ENCODE data around the gene ATG9A.
A peak's percentile ranks its signal among the peaks of the same experiment; 100 is the strongest.

Gene ATG9A

GRCh38 chr2:219177552-219178376 is 51.7 kb downstream of the ATG9A start, which contains the start of gene RETREG2:
RETREG2 (plus strand) TSS chr2:219178275; CDS start chr2:219178353, 78 bp downstream.
- Histone ChIP-seq H3K9me3 (ENCODE audit: insufficient read depth, low read depth, low read length) (no peaks in the 10 kb centered on the region), H3K27ac (ENCODE audit: low read length) (no peak within 1 kb of the TSS), H3K27me3 (ENCODE audit: insufficient read depth, low read length) (no peaks in the 10 kb centered on the region), H3K4me1 (ENCODE audit: insufficient read depth, low read length) (peaks cover 7% of the 10 kb centered on the region; the same call in 1 of the 2 replicates), H3K36me3 (ENCODE audit: insufficient read depth, low read depth, low read length) (peaks cover 46% of the 10 kb centered on the region), H3K4me3 (ENCODE audit: low read length) (peak within 1 kb of the TSS; percentile 73), H3K9ac (ENCODE audit: low read depth, low read length) (peak within 1 kb of the TSS; percentile 77; the same call in 1 of the 2 replicates)

DNA sequence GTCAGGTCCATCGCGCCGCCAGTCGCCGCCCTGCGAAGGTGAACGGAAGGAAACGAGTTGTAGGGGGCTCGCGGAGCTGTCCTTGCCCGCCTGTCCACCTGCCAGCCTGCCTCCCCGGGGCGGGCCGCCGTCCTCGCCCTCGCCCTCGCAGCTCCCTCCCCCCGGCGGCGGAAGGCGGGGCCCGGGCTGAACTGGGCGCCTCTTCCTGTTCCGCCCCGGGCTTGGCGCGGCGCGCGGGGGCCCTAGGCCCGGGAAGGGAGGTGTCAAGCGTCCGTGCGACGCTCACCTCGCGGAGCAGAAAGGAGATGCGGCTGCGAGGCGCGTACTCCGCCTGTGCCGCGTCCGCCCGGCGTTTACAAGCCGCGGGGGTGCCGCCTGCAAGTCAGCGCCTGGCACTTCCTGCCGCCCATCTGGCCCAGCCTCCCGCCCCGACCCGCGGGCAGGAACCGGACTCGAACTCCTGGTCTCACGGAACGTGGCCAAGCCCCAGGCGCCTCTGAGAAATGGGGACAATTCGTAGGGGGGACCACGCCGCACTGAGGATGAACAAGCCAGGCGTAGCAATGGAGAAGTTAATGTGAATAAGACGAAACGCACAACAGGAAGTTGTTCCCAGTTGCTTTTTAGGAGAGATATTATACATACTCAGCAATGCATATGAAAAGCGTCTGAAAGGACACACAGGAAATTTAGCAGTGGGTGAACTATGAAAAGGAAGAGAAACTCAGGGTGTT is 52.5 kb downstream of the ATG9A start, which contains the start of gene CNPPD1:
TSS of gene CNPPD1 (minus strand) at position 108 of the 734 bp plus-strand sequence. CDS start at position 11, 97 bp downstream.
- H3K36me3 ChIP-seq (ENCODE audit: insufficient read depth, low read depth, low read length) = peaks cover 38% of the 10 kb centered on the region
- H3K4me3 ChIP-seq (ENCODE audit: low read length) = peak within 1 kb of the TSS; percentile 73
- H3K27ac ChIP-seq (ENCODE audit: low read length) = no peak within 1 kb of the TSS
- peak within 1 kb of the TSS; percentile 61; the same call in 1 of the 2 replicates for H3K9ac ChIP-seq (ENCODE audit: low read depth, low read length)
- no peaks in the 10 kb centered on the region for H3K27me3 ChIP-seq (ENCODE audit: insufficient read depth, low read length)
- peaks cover 7% of the 10 kb centered on the region; the same call in 1 of the 2 replicates for H3K4me1 ChIP-seq (ENCODE audit: insufficient read depth, low read length)
- no peaks in the 10 kb centered on the region for H3K9me3 ChIP-seq (ENCODE audit: insufficient read depth, low read depth, low read length)

DNA sequence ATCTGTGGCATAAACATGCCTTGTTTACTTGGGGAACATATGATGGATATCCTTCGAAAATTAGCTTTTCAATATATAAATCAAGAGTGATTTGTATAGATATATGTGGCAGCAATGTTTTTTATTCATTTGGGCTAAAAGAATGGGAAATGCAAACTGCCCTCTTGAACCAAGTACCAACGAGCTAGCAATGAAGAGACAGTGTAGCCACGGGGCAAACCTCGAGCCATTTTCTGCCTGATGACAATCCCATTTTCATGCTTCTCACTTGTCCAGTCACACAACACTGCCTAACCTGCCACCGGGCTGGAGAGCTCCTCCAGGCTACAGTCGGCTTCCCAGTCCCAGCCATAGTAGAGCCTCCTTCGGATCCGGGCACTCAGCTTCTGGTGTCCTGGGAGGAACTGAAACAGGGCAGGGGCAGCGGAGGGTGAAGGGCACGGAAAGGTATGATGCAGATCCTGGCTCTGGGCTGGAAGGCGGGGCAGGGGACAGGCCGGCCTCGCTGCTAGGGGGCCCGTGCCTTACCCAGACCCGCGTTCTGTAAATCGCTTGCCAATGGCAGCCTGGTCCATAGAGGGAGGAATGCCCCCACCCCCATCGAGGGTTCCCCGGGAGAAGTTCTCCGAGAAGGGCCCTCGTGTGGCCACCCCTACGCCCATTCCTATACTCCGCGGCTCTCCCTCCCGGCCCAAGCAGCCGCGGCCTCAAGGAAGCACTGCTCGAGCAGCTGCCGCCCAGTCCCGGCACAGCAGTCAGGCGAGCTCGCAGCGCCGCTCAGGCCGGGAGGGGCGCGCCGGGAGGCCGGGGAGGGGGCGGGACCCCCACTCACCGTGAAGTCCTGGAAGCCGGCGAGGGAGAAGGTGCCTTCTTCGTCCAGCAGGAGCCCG is 53.3 kb downstream of the ATG9A start:
- H3K27ac ChIP-seq (ENCODE audit: low read length) = no peak overlapping the region
- peaks cover 7% of the 10 kb centered on the region; the same call in 1 of the 2 replicates for H3K4me1 ChIP-seq (ENCODE audit: insufficient read depth, low read length)
- H3K9me3 ChIP-seq (ENCODE audit: insufficient read depth, low read depth, low read length) = no peaks in the 10 kb centered on the region
- H3K4me3 ChIP-seq (ENCODE audit: low read length) = peak overlapping the region; percentile 73
- H3K27me3 ChIP-seq (ENCODE audit: insufficient read depth, low read length) = no peaks in the 10 kb centered on the region
- peaks cover 30% of the 10 kb centered on the region for H3K36me3 ChIP-seq (ENCODE audit: insufficient read depth, low read depth, low read length)
- peak overlapping the region; percentile 61; the same call in 1 of the 2 replicates for H3K9ac ChIP-seq (ENCODE audit: low read depth, low read length)

GRCh38 chr2:219175486-219175885 is 54.0 kb downstream of the ATG9A start:
- no peak overlapping the region for H3K9ac ChIP-seq (ENCODE audit: low read depth, low read length)
- H3K27me3 ChIP-seq (ENCODE audit: insufficient read depth, low read length) = no peaks in the 10 kb centered on the region
- peak overlapping the region; percentile 73 for H3K4me3 ChIP-seq (ENCODE audit: low read length)
- H3K27ac ChIP-seq (ENCODE audit: low read length) = no peak overlapping the region
- H3K9me3 ChIP-seq (ENCODE audit: insufficient read depth, low read depth, low read length) = no peaks in the 10 kb centered on the region
- peaks cover 23% of the 10 kb centered on the region for H3K36me3 ChIP-seq (ENCODE audit: insufficient read depth, low read depth, low read length)
- H3K4me1 ChIP-seq (ENCODE audit: insufficient read depth, low read length) = peaks cover 7% of the 10 kb centered on the region; the same call in 1 of the 2 replicates

DNA sequence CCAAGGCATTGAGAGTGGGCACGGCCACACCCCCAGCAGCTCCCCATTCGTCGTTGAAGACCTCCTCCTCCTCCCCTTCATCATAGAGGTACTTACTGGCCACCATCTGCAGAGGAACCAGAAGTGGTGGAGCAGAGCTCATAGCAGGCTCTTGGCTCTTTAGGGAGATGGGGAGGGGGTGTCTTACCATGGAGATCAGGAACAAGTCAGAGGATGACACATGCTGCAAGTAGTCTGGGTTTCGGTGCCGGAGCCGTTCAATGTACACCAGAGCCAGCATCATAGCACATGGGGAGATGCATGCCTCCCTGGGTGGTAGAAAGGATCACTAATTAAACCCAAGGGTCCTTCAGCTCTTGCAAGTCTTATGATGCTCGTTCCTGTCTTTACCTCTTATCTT is 54.6 kb downstream of the ATG9A start:
- no peaks in the 10 kb centered on the region for H3K9me3 ChIP-seq (ENCODE audit: insufficient read depth, low read depth, low read length)
- no peak overlapping the region for H3K4me3 ChIP-seq (ENCODE audit: low read length)
- no peak overlapping the region for H3K27ac ChIP-seq (ENCODE audit: low read length)
- peaks cover 16% of the 10 kb centered on the region for H3K36me3 ChIP-seq (ENCODE audit: insufficient read depth, low read depth, low read length)
- peaks cover 7% of the 10 kb centered on the region; the same call in 1 of the 2 replicates for H3K4me1 ChIP-seq (ENCODE audit: insufficient read depth, low read length)
- H3K9ac ChIP-seq (ENCODE audit: low read depth, low read length) = no peak overlapping the region
- H3K27me3 ChIP-seq (ENCODE audit: insufficient read depth, low read length) = no peaks in the 10 kb centered on the region

DNA sequence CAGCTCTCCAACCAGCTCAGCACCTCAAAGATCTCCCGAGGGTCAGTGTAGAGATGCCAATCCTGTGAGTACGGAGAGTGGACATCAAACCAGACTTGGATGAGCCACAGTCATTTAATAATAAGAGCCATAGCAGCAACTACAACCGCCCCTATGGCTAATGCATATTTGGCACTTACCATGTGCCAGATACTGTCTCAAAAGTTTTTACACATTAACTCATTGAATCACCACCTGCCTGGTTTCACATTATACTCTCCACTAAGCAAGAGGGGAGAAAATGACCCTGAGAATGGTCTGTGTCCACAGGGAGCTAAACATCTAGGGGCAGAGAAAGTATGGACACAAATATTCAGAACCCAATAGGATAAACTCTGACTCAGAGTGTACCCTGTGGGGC is 55.3 kb downstream of the ATG9A start:
- Histone ChIP-seq H3K4me1 (ENCODE audit: insufficient read depth, low read length) (peaks cover 5% of the 10 kb centered on the region; the same call in 1 of the 2 replicates), H3K4me3 (ENCODE audit: low read length) (no peak overlapping the region), H3K36me3 (ENCODE audit: insufficient read depth, low read depth, low read length) (peaks cover 13% of the 10 kb centered on the region), H3K27ac (ENCODE audit: low read length) (no peak overlapping the region), H3K9me3 (ENCODE audit: insufficient read depth, low read depth, low read length) (no peaks in the 10 kb centered on the region), H3K27me3 (ENCODE audit: insufficient read depth, low read length) (no peaks in the 10 kb centered on the region), H3K9ac (ENCODE audit: low read depth, low read length) (no peak overlapping the region)

- H3K36me3 ChIP-seq (ENCODE audit: insufficient read depth, low read depth, low read length) = peaks cover 13% of the 10 kb centered on the region
- H3K4me1 ChIP-seq (ENCODE audit: insufficient read depth, low read length) = no peaks in the 10 kb centered on the region
- H3K27ac ChIP-seq (ENCODE audit: low read length) = no peak overlapping the region
- H3K4me3 ChIP-seq (ENCODE audit: low read length) = no peak overlapping the region
- no peaks in the 10 kb centered on the region for H3K9me3 ChIP-seq (ENCODE audit: insufficient read depth, low read depth, low read length)
- H3K9ac ChIP-seq (ENCODE audit: low read depth, low read length) = no peak overlapping the region
- no peaks in the 10 kb centered on the region for H3K27me3 ChIP-seq (ENCODE audit: insufficient read depth, low read length)
Observed at GRCh38 chr2:219173176-219173575, 56.3 kb downstream of the ATG9A start.

DNA sequence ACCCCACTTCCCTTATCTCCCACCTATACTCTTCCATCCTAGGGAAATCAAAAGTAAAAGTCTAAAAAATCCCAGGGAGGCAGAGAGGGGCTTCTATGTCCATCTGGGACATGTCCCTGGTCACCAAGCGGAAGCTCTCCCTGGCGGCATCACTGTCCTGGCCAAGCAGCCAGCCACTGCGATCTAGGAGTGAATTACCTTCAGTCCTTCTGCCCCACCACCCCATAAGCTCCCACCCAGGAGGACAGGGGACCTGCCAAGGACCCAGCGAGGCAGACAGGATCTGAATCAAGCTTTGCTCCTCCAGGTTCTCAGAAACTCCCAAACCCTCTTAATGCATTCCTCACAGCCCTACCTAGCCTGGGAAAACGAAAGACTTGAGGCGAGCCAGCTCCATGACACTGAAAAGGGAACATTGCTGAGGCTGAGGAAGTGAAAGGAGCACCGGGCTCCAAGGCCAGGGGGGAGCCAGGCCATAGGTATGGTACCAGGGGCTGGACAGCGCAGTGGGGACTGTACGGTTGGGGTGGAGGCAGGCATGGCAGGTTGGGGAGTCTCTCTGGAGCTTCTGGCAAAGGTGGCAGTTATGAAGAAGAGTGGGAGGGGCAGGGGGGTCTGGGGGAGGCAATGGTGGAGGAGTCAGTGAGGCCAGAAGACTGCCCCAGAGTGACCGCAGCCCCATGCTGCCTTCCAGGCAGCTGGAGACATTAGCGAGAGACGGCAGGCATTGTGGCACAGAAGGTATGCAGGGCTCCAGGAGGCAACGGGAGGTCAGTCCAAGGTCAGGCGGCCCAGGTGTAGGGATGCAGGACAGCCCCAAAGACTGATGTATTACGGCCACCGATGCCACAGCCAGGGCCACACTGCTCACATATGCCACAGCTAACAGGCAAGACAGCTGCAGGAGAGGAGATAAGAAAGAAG is 56.9 kb downstream of the ATG9A start:
- Histone ChIP-seq H3K9me3 (ENCODE audit: insufficient read depth, low read depth, low read length) (no peaks in the 10 kb centered on the region), H3K4me1 (ENCODE audit: insufficient read depth, low read length) (no peaks in the 10 kb centered on the region)

GRCh38 chr2:219171231-219171651 is 58.2 kb downstream of the ATG9A start:
- H3K36me3 ChIP-seq (ENCODE audit: insufficient read depth, low read depth, low read length) = peaks cover 13% of the 10 kb centered on the region
- no peak overlapping the region for H3K9ac ChIP-seq (ENCODE audit: low read depth, low read length)
- no peaks in the 10 kb centered on the region for H3K4me1 ChIP-seq (ENCODE audit: insufficient read depth, low read length)
- H3K27ac ChIP-seq (ENCODE audit: low read length) = no peak overlapping the region
- H3K4me3 ChIP-seq (ENCODE audit: low read length) = no peak overlapping the region
- H3K27me3 ChIP-seq (ENCODE audit: insufficient read depth, low read length) = no peaks in the 10 kb centered on the region
- H3K9me3 ChIP-seq (ENCODE audit: insufficient read depth, low read depth, low read length) = no peaks in the 10 kb centered on the region

More for the DNA sequence above, 56.9 kb downstream of the ATG9A start:
- no peak overlapping the region for H3K27ac ChIP-seq (ENCODE audit: low read length)
- H3K36me3 ChIP-seq (ENCODE audit: insufficient read depth, low read depth, low read length) = peaks cover 13% of the 10 kb centered on the region
- no peaks in the 10 kb centered on the region for H3K27me3 ChIP-seq (ENCODE audit: insufficient read depth, low read length)
- no peak overlapping the region for H3K9ac ChIP-seq (ENCODE audit: low read depth, low read length)
- H3K4me3 ChIP-seq (ENCODE audit: low read length) = no peak overlapping the region

DNA sequence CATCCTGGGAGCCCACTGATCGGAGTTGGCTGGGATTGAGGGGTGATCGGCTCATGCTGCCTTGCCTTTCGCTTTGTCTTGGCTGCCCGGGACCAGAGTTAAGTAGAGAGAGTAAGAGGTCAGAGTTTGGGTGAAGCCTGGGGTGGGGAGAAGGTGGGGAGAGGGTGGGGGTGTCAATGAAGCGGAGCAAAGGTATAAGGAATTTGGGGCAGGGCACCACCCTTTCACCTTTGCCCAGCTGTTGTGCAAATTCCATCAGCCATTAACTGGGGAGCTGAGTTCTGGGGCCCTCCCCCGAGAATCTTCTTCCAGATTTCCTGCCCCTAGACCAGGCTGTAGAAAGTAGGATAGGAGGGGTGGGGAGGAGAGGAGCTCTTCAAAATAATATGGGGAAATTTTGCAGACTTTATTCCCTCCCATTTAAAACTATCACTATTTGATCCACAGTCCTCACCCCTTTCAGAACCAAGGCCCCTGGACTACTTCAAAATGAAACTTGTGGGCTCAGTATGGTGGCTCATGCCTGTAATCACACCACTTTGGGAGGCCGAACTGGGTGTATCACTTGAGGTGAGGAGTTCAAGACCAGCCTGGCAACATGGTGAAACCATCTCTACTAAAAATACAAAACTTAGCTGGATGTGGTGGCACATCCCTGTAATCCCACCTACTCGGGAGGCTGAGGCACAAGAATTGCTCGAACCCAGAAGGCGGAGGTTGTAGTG is 59.3 kb downstream of the ATG9A start, which contains the start of gene SLC23A3:
TSS of gene SLC23A3 (minus strand) at position 100 of the 725 bp plus-strand sequence. CDS start at position 55, 45 bp downstream.
- Histone ChIP-seq H3K9me3 (ENCODE audit: insufficient read depth, low read depth, low read length) (no peaks in the 10 kb centered on the region), H3K4me3 (ENCODE audit: low read length) (no peak within 1 kb of the TSS), H3K9ac (ENCODE audit: low read depth, low read length) (no peak within 1 kb of the TSS), H3K27me3 (ENCODE audit: insufficient read depth, low read length) (no peaks in the 10 kb centered on the region), H3K36me3 (ENCODE audit: insufficient read depth, low read depth, low read length) (peaks cover 13% of the 10 kb centered on the region), H3K4me1 (ENCODE audit: insufficient read depth, low read length) (no peaks in the 10 kb centered on the region), H3K27ac (ENCODE audit: low read length) (no peak within 1 kb of the TSS)
